Activated naive CD4-positive, alpha-beta T cell treated with anti-CD3 and anti-CD28 coated beads, Interleukin-2, amount 50 U/mL, for 16 hours (primary cell): ENCODE results near the gene SELP.

Experiments used
- DNase-seq: peaks from one replicate; pipeline ENCODE4 v3.0.0-alpha.2; 2020

SELP gene

DNA sequence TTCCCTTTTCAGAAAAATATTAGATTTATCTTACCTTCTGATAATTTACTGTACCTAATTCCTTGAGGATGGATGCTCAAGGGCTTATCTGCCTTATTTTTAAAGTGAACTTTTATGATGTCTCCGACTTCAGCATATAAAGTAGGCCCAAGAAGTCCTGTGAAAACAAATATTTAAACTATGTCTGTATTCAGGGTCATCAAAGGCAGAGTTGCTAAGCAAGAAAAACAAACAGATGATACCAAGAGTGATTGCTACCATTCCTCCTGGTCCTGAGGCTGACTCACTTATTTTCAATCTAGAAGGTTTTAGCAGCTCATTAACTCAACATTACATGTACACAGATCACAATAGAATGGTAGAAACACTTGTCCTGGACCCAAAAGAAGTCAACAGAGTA, 57.7 kb downstream of the SELP start:
- DNase-seq = no peak

DNA sequence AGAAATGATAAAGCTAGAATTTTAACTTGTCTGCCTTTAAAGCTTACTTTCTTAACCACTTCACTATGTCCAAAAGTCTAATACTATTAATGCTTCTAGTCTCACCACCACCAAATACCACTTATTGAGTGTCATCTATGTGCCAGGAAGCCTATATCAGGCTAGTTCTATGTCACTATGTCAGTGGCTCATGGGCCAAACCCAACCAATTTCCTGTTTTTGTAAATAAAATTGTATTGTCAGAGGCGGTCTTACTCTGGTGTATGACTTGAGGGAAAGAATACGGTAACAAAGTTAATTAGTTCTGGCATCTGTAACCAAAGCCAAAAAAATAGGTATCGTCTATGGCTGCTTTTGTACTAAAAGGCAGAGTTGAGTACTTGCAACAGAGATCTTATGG, 58.5 kb downstream of the SELP start:
- no peak for DNase-seq

DNA sequence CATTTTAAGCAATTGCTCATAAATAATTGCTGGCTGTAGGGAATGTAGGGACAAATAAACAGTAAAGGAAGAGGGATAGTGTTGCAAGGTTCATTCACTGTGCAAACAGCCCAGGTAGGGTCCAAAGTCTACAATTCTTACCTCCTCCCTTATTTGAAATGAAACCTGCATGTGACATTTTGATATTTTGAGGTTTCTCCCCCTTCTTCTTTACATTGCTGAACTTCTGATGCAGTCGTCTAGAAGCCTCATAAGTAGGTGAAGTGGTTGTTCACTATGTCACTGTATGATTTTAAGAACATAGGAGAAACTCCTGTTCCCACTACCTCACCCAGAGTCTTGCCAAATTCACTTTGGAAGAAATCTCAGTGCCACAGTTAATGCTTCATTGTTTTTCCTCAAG, 59.8 kb downstream of the SELP start:
- DNase-seq = no peak

DNA sequence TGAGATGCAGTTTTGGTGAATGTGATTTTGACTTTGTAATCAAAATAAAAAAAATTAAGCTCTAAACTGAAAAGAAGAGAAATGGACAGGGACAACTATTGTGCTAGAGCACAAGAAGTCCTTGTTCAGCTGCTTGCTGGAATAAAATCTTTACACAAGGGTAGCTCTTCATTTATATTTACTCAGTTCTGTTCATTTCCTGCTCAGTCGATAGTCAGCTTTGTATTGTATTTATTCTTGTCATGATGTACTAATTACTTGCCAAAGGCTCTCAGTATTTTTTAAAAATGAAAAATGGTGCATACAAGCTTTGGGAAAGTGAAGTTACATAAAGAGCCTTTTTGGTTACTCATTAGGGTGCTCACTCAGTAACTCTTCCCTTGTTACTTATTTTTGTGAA, 61.4 kb downstream of the SELP start:
- no peak for DNase-seq

DNA sequence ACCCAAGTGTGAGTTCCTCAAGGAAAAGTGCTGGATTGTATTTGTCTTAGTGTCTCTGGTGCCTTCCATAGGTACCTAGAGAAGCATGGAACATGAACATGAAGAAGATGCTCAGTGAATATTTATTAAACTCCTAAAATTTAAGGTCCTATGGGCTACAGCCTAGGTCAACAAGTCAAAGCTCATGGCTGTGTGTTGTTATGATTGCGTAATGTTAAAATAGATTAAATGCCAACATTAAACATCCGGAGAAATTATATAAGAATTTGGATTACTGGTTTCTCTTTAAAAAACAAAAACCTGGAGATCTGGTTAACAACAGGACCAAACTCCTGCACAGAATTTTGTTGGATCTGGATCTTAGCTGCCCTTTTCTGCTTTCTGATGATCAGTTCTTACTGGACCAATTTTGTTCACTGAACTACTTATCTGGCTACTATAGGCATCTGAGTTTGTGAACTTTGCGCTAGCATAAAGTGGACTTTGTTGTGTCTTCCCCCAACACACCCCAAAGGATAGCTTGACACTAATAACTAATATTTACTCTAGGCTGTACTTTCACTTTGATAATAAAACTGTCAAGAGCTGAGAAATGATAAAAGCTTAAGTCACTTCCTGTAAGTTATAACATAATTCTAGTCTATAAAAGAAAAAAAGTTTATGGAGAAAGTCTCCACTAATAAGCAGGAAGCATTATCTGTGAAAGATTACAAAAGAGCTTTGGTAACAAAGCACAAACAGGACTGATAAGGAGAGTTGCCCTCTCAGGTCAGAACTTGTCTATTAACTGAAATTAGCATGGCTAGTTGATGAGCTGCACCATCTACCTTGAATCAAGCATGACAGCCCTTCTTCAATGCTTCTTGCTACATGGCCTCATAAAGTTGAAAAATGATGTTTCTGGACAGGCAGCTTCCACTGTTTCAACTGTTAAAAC, 64.3 kb downstream of the SELP start:
- DNase-seq = no peak

DNA sequence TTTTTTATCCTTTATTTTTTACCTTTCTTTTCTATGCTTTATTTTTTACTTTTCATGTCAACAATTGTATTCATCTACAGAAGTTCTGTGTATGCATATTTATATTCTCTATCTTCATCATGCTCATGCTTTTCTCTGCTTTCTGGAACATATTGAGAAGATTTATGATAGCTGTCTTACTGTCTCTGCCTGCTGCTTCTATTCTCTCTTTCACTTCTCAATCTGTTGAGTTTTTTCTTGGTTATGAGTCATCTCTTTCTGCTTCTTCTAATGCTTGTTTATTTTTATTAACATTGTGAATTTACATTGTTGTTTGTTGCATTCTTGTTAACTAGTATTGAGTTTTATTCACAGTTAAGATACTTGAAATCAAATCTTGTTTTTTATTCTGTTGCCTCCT, 66.3 kb downstream of the SELP start:
- DNase-seq = no peak

DNA sequence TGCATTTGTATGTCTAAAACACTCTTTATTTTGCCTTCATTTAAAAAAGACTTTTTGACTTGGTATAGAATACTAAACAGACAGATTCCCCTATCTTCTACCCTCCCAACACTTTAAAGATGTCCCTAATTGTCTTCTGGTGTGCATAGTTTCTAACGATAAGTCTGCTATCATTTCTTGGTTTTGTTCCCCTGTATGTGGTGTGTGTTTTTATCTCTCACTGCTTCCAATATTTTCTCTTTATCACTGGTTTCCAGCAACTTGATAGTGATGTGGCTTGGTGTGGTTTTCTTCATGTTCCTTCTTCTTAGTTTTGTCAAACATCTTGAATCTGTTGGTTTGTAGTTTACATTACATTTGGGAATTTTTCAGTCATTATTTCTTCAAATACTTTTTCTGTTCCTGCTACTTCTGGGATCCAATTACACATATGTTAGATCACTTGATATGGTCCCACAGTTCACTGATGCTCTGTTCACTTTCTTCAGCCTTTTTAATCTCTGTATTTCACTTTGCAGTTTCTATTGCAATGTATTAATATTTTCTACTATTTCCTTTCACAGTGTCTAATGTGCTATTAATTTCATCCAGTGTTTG, 66.8 kb downstream of the SELP start:
- no peak for DNase-seq

DNA sequence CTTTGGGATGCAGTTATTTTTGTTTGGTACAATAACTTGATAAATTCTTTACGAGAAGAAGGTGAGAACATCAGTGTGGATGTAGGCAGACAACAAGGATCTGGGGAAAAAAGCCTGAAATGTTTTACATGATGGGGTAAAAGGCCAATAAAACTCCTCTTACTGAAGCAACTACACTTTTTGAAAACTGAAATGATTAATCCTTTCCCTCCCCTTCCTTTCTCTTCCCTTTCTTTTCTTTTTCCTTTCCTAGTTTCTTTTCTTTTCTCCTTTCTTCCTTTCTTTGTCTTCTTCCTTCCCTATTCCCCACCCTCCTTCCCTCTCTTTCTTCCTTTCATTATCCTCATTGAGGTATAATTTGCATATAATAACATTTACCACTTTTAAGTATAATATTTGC, 68.2 kb downstream of the SELP start:
- no peak for DNase-seq

DNA sequence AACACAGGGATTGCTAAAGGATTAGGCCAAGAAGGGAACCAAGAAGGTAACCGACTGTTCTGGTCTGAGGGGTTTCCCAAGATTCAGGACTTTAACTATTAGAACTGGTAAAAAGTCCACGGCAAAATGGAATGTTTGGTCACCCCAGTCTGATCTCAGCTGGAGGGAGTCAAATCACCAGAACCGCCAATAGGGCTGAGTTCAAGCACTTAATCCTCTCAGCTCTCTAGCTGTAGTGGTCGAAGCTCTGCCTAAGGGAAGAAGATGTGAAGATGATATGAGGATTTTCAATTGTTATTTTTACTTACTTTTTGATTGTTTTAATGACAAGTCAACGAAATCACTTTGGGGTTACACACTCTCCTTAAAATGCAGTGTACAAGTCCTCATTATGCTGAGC, 72.8 kb downstream of the SELP start:
- DNase-seq = no peak

DNA sequence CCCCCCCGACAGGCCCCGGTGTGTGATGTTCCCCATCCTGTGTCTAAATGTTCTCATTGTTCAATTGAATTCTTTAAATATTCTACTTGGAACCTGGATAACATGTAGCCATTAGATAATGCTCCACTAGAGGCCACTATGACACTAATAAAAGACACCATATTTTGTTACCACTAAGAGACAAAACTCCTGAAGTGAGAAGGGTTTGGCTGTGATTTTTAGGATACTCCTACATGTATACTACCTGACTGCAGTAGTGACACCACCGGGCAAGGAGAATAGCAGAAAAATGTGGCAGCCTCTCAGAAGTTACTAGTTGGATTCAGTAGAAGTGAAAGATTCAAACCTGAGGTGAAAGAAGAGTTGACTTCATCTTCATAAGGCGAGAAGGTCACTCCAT, 79.6 kb downstream of the SELP start:
- DNase-seq = no peak

DNA sequence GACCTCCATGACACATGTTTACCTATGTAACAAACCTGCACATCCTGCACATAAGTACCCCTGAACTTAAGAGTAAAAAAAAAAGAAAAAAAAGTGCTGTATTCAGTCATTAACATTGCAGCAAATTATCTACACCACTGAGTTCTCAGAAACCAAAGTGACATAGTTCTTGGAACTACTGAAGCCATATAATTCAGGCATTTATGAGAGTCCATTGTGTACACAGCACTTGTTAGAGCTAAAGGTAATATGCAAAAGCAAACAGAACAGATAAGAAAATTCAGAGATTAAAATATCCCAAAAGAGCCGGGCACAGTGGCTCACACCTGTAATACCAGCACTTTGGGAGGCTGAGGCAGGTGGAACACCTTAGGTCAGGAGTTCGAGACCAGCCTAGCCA, 81.6 kb downstream of the SELP start:
- no peak for DNase-seq

DNA sequence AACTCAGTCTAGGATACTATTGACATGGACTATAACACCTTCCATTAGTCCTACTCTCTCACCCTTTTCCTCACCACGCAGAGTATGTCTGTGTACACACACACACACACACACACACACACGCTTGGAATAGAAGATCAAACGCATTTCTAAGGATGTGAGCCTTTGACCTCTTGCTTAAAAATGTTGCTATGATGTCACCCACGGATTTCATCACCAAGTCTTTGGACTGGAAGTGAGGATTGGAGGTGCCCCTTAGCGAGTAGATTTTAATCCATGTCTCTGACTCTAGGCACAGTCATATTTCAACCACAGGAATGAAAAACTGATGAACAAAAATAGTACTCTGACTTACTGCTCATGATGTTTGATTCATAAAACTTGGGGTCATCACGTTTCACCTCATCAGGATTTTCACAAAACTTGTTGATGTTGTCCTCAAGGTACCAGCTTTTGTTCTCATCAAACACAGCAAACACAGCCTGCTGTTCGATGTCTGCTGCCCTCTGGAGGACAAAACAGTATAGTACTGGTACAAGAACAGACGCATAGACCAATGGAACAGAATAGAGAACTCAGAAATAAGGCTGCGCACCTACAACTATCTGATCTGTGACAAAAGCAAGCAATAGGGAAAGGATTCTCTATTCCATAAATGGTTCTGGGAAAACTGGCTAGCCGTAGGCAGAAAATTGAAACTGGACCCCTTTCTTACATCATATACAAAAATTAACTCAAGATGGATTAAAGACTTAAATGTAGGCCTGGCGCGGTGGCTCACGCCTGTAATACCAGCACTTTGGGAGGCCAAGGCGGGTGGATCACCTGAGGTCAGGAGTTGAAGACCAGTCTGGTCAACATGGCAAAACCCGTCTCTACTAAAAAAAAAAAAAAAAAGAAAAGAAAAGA, 83.6 kb downstream of the SELP start:
- DNase-seq = peak; percentile 34

DNA sequence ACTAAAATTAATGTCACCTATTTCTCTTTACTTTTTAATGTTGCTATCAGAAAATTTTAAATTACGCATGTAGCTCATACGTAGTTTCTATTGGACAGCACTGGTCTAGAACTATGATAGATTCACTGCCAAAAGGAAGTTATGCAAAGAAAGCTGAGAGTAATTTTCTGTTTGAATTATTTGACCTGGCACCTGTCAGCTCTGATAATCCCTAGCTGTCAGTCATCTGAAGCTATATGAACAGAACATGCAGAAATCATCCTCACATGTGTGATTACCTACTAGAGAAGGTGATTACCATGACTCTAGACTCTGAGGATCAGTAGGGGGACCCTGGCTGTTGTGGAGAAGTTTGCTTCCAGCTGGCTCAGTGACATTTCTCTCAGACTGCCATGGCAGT, 84.5 kb downstream of the SELP start:
- no peak for DNase-seq

DNA sequence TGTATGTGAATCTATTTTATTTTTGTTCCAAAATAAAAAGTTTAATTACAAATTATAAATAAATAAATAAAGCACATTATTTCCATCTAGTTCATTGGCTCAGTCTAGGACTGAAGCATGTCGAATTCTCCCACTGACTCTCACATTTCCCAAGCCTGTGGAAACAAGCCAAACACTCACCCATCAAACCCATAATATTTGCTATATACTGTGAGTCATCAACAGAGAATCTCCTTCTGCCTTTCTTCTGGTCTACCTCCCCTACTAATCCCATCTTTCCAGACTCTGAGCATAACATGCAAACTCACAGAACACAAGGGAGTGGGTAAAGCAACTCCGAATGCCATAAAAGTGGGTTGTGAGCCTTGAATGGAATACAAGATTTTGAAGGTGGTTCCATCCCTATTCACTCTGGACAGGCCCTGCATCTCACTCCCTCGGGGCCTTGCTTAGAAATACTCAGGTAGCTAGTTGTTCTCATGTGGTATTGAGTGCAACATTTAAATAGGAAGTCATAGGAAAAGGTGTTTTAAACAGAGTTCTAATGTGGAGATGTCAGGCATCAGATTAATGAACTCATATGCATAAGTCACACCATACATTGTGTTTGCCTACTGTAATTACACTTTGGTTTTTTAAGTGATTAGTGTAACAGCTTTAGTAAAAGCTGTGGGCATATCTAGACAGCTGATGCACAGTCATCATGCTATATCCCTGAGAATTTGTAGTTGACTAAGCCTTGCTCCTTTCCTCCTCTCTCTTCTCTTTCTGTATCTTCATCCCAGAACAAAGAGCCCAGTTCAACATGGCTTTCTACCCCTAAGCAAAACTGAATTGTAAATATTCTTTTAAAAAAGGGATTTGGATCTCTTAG, 90.7 kb downstream of the SELP start:
- no peak for DNase-seq
